Progenitor cell of endocrine pancreas (in vitro differentiated cells): Measurements from ENCODE around the gene ARNT2. TPM values are rescaled to one million over a fixed set of nuclear protein-coding genes. Genes with fewer than 3 reads are reported as not detected.

ENCODE experiments used
- DNase-seq: peaks from one replicate; pipeline ENCODE4 v3.0.0; 2021; ENCODE audit warnings: low spot score; ENCODE audit not compliant: unreplicated experiment
- H3K27ac Mint-ChIP-seq: 2 replicates; pipeline ENCODE4 v1.8.0; 2021; ENCODE audit warnings: mild to moderate bottlenecking, moderate library complexity, mixed read lengths
- H3K27me3 Mint-ChIP-seq: 2 replicates; pipeline ENCODE4 v1.8.0; 2021; ENCODE audit warnings: mixed read lengths
- H3K36me3 Mint-ChIP-seq: 2 replicates; pipeline ENCODE4 v1.8.0; 2022; ENCODE audit warnings: mixed read lengths; ENCODE audit not compliant: insufficient read depth
- H3K4me1 Mint-ChIP-seq: 2 replicates; pipeline ENCODE4 v1.8.0; 2021; ENCODE audit warnings: low read depth, mixed read lengths
- H3K4me3 Mint-ChIP-seq: 2 replicates; pipeline ENCODE4 v1.8.0; 2021; ENCODE audit warnings: low read depth, mild to moderate bottlenecking, moderate library complexity, mixed read lengths
- H3K9me3 Mint-ChIP-seq: 2 replicates; pipeline ENCODE4 v1.8.0; 2021; ENCODE audit warnings: low read depth, mixed read lengths
- total RNA-seq: library from RNA; stranded (reverse); gene quantifications from 2 replicates; pipeline ENCODE4 v1.2.1, GENCODE V29; 2021
- TF ChIP-seq, protein P1 (sequence below): fragments of 200-600 bp; sonication (generic); IDR thresholded peaks from one replicate; pipeline ENCODE4 v1.5.0; 2021; ENCODE audit warnings: antibody characterized with exemption, mild to moderate bottlenecking; ENCODE audit not compliant: unreplicated experiment

ARNT2 gene
- total RNA-seq, 1 donor from 2014 or later = 37.3 TPM

GRCh38 chr15:80558631-80559319, 154.6 kb downstream of the ARNT2 start:
- no peak overlapping the region for H3K4me3 Mint-ChIP-seq
- peaks cover 29% of the 10 kb centered on the region for H3K36me3 Mint-ChIP-seq
- H3K27me3 Mint-ChIP-seq = no peaks in the 10 kb centered on the region
- no peak for DNase-seq
- H3K4me1 Mint-ChIP-seq = no peaks in the 10 kb centered on the region
- TF ChIP-seq, protein P1, sequence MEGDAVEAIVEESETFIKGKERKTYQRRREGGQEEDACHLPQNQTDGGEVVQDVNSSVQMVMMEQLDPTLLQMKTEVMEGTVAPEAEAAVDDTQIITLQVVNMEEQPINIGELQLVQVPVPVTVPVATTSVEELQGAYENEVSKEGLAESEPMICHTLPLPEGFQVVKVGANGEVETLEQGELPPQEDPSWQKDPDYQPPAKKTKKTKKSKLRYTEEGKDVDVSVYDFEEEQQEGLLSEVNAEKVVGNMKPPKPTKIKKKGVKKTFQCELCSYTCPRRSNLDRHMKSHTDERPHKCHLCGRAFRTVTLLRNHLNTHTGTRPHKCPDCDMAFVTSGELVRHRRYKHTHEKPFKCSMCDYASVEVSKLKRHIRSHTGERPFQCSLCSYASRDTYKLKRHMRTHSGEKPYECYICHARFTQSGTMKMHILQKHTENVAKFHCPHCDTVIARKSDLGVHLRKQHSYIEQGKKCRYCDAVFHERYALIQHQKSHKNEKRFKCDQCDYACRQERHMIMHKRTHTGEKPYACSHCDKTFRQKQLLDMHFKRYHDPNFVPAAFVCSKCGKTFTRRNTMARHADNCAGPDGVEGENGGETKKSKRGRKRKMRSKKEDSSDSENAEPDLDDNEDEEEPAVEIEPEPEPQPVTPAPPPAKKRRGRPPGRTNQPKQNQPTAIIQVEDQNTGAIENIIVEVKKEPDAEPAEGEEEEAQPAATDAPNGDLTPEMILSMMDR = no peak
- H3K9me3 Mint-ChIP-seq = no peaks in the 10 kb centered on the region
- no peak overlapping the region for H3K27ac Mint-ChIP-seq

DNA sequence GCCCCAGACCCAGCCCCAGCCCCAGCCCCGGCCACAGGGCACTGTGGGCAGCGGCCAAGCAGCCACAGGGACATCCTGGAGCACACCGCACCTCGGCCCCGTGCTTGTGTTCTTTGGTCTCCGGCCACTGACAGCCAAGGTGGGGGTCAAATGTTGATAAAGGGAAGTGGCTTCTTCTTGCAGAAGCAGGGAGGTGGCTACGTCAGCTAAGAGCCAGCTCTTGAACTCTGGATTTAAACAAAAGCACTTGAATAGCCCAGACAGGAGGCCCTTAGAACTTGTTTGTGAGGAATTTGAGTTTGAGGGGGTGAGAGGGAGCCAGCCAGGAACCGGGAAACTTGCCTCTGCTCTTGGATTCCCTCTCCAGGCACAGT, 155.1 kb downstream of the ARNT2 start:
- Mint-ChIP-seq H3K9me3 (no peaks in the 10 kb centered on the region), H3K4me3 (no peak overlapping the region), H3K27me3 (no peaks in the 10 kb centered on the region), H3K27ac (no peak overlapping the region), H3K36me3 (peaks cover 30% of the 10 kb centered on the region), H3K4me1 (no peaks in the 10 kb centered on the region)
- TF ChIP-seq, protein P1 = no peak
- no peak for DNase-seq

DNA sequence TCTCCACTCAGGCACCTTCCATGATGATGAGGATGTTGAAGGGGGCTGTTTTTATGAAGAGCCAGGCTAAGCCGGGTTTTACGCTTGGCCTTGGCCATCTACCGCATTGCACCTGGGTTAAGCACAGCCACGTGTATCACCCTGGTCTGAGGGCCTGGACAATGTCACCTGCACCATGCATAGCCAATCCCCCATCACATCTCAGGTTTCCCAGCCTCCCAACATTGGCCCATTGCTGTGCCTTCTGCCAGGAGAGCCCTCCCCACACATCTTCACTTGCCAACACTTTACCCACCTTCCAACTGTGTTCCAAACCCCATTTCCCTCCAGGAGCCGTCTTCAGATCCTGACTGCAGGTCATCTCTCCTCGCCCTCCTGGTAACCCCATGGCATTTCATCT, 155.6 kb downstream of the ARNT2 start:
- H3K4me3 Mint-ChIP-seq = no peak overlapping the region
- no peaks in the 10 kb centered on the region for H3K27me3 Mint-ChIP-seq
- no peaks in the 10 kb centered on the region for H3K4me1 Mint-ChIP-seq
- no peak for DNase-seq
- TF ChIP-seq, protein P1 = no peak
- no peak overlapping the region for H3K27ac Mint-ChIP-seq
- H3K36me3 Mint-ChIP-seq = peaks cover 30% of the 10 kb centered on the region
- H3K9me3 Mint-ChIP-seq = no peaks in the 10 kb centered on the region

GRCh38 chr15:80560601-80561400, 156.6 kb downstream of the ARNT2 start:
- Mint-ChIP-seq H3K9me3 (no peaks in the 10 kb centered on the region), H3K4me1 (no peaks in the 10 kb centered on the region), H3K27me3 (no peaks in the 10 kb centered on the region), H3K36me3 (peaks cover 28% of the 10 kb centered on the region), H3K27ac (no peak overlapping the region), H3K4me3 (no peak overlapping the region)
- no peak for DNase-seq
- TF ChIP-seq, protein P1 = no peak

- Mint-ChIP-seq H3K27ac (no peak overlapping the region), H3K36me3 (peaks cover 30% of the 10 kb centered on the region), H3K4me1 (no peaks in the 10 kb centered on the region), H3K27me3 (no peaks in the 10 kb centered on the region), H3K9me3 (no peaks in the 10 kb centered on the region), H3K4me3 (no peak overlapping the region)
- TF ChIP-seq, protein P1 = no peak
- DNase-seq = no peak
Observed at GRCh38 chr15:80561500-80561899, 157.3 kb downstream of the ARNT2 start.
